NB4 (cell line): ENCODE results near the gene CTIF.
"Not testable (repeated sequence)": the region's sequence is repeated elsewhere in the genome, so short reads cannot be mapped to it uniquely, and the experiment has no call there.

Experiments used
- DNase-seq: peaks from one replicate; pipeline ENCODE4 v3.0.0; 2010; ENCODE audit warnings: low read depth
- H3K4me3 ChIP-seq: one replicate; pipeline ENCODE4 v1.5.1; 2011; ENCODE audit warnings: mild to moderate bottlenecking, low read depth, low read length, moderate library complexity
- CTCF ChIP-seq: IDR thresholded peaks from one replicate; pipeline ENCODE4 v1.5.1; 2012; ENCODE audit warnings: low read depth, low read length
- MAX ChIP-seq: IDR thresholded peaks from 2 replicates; pipeline ENCODE4 v1.6.1; 2011; ENCODE audit warnings: low read depth, low read length
- MYC ChIP-seq: IDR thresholded peaks from 2 replicates; pipeline ENCODE4 v1.6.1; 2011; ENCODE audit warnings: low read depth, low read length
- POLR2A ChIP-seq: IDR thresholded peaks from 2 replicates; pipeline ENCODE4 v1.6.1; 2011; ENCODE audit warnings: mild to moderate bottlenecking; ENCODE audit not compliant: insufficient read length; ENCODE audit errors: extremely low read depth

CTIF gene

GRCh38 chr18:48811401-48811800 is 272.6 kb downstream of the CTIF start:
- no peak overlapping the region for H3K4me3 ChIP-seq
- TF ChIP-seq CTCF (no peak), MYC (no peak), MAX (no peak)
- no peak for DNase-seq

GRCh38 chr18:48811977-48812451 is 273.2 kb downstream of the CTIF start:
- H3K4me3 ChIP-seq, DNase-seq: not testable (repeated sequence)

DNA sequence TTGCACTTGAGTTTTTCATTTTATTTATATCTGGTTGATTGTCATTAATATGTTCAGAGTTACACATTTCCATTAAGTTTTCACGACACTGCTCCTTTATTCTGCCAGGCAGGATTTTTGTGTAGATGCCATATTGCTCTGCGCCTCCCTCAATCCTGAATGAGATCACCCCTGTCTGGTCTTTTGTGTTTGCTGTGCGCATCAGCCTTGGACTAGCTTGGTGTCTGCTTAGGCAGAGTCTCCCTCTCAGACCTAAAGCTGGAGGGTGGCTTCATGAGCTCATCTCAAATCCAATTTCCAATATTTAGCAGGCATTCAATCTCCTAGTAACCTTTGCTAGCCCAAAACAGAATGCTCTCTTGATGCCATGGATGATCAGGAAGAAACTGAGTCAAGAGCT is 274.5 kb downstream of the CTIF start:
- no peak for DNase-seq
- no peak overlapping the region for H3K4me3 ChIP-seq

DNA sequence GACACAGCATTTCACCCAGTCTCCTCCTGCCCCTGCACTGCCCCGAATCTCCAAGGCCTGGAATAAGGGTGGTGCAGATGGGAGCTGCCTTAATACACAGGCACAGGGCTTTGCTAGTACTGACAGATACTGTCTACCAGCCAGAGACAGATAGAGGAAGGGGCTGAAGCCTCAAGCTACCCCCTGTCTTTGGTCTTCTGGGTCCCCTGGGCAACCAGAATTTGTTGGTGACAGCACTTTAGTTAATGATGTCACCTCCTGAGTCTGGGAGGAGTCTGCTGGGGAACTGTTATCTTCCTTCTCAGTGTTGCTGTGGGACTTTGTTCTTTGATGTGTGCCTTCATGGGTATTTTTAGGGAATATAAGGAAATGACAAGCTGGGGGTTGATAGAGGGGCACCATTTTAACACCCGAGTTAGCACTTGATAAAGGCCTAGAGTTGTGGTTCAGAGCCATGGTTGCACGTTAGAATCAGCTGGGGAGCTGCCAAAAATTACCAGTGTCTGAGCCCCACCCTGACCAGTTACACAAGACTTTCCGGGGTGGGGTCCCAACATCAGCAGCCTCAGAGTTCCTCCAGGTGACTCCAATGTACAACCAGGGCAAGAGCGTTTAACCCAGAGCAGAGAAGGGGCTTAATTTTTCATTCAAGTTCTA is 275.1 kb downstream of the CTIF start:
- no peak for TF ChIP-seq POLR2A
- no peak for TF ChIP-seq MAX
- DNase-seq = no peak
- H3K4me3 ChIP-seq = no peak overlapping the region

More for the DNA sequence above, 274.5 kb downstream of the CTIF start:
- TF ChIP-seq POLR2A (no peak), MAX (no peak), CTCF (no peak), MYC (no peak)

DNA sequence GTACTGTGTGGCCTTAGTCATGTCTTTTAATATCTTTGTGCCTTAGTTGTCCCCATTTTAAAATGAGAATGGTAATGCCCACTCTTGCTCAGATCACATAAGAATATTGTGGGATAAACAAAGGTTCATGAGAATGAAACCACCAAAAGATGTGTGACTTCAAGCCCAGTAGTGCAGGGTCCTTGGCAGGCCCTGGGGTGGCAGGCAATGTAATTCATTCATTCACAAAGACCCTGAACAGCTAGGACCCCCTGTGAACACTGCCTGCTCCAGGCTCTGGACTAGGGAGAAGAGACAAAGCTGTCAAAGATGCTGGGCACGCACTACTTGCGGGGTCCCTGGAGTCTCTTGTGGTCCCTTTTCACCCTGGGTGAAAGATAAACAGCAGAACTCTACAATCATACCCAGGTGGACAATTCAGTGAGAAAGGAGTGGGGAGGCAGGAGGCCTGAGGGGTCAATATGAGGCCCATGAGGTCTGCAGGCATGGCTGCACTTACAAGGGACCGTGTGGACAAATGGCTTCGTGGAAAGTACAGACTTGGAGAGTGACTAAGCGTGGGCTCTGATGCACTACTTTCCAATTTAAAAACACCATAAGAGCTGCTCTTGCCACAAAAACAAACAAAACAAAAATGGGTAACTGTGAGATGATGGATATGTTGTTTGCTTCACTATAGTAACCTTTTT is 275.8 kb downstream of the CTIF start:
- no peak for DNase-seq
- no peak overlapping the region for H3K4me3 ChIP-seq
- TF ChIP-seq CTCF (no peak), MAX (no peak), MYC (no peak), POLR2A (no peak)

DNA sequence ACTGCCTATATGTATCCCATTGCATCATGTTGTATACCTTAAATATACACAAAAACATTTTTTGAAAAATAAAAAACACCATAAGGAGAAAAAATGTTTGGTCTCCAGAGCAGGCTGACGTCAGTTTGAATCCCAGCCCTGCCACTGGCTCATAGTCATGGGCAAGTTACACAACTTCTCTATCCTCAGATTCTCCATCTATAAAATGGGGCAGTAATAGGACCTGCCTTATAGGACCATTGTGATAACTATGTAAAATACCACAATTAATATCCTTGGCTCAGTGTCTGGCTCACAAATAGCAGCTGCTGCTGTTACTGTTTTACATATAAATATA is 276.3 kb downstream of the CTIF start:
- no peak for TF ChIP-seq CTCF
- TF ChIP-seq POLR2A = no peak
- TF ChIP-seq MYC = no peak
- TF ChIP-seq MAX = no peak
- no peak for DNase-seq
- no peak overlapping the region for H3K4me3 ChIP-seq
